Measurements from ENCODE around the gene GAPVD1. TPM values are rescaled to one million over a fixed set of nuclear protein-coding genes. Genes with fewer than 3 reads are reported as not detected.
A peak's percentile ranks its signal among the peaks of the same experiment; 100 is the strongest.

The GAPVD1 gene
- total RNA-seq, 1 donor from 2014 or later, result 56.8 TPM

DNA sequence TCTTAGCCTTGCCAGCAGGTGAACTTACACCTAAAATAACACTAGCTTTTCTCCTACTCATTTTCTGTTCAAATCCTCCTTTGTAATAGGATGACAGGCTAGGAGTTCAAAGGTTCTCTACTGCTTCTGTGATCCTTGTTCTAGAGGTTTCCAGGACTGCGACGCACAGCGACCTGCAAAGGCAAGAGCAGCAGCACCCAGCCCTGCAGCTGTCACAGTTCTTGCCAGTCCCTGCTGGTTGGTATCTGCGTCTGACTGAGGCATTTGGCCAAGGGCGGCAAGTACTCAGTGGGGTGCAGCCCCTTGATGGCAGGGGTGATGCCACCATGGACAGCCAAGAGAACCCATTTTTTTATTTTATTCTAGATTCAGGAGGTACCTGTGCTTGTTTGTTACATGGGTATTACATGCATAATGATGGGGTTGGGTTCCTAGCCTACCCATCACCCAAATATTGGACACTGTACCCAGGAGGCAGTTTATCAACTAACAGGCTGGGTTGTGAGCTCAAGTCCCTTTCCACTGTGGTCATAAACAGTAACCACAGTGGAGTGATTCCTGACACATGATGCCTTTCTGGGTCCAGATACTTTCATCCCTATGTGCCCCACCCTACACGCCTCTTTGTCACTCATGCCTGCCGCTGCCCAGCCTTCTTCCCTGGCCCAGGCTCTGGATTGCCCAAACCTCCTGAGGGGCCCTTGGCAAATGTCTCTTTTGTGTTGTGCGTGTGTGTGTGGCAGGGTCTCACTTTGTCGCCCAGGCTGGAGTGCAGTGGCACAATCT, 111.0 kb downstream of the GAPVD1 start:
- Mint-ChIP-seq H3K27me3 (ENCODE audit: insufficient read depth) (peaks cover under 1% of the 10 kb centered on the region), H3K9me3 (no peaks in the 10 kb centered on the region), H3K4me3 (no peak overlapping the region), H3K27ac (no peak overlapping the region), H3K4me1 (ENCODE audit: low read depth) (no peaks in the 10 kb centered on the region), H3K36me3 (ENCODE audit: low read depth) (no peaks in the 10 kb centered on the region)
- no peak for DNase-seq (ENCODE audit: low spot score)
- intact Hi-C loops (cut with micrococcal nuclease), result loop anchor here (5.0 kb wide), 2 partner anchors 230 to 660 kb away; partner anchors contain the start of gene SCAI

DNA sequence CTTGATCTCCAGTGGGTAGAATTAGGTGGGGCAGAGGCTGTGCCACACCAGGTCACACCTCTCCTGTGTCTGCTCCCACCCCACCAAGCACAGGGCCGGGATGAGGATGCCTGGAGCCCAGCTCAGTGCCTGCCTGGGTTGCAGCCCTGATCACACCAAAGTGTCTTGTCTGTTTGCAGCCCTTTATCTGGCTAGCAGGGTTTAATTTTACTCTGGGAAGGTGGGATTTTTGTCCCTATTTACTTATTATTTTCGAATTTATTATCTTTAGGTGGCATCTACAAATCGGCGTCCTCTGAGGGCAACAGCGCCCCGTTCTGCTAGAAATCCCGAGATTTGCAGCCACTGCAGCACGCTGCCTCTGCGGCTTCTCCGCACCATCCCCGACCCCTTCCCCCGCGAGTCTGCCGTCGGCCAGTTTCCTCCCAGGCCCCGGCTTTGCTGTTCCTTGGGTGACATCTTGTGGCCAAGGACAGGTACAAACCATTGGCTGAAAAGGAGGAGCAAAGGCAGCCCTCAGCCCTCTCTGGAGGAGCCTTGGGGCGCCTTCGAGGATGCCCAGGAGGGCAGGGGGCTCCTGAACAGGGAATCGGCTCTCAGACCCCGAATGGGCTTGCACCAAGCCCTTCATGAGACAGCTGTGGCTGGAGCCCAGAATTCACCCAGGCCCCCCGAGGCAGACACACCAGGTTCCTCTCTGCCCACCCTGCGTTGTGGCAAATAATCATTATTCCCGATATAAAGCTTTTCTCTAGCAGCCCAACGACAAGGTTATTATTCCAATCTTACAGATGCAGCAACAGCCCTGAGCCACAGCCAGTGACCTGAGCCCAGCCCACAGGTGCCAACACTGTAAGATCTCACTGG, 113.0 kb downstream of the GAPVD1 start:
- peak; percentile 62 for DNase-seq (ENCODE audit: low spot score)
- H3K4me3 Mint-ChIP-seq, result peak overlapping the region; percentile 45
- no peak overlapping the region for H3K27ac Mint-ChIP-seq
- H3K4me1 Mint-ChIP-seq (ENCODE audit: low read depth), result no peaks in the 10 kb centered on the region
- intact Hi-C loops (cut with micrococcal nuclease), result loop anchor here (1.0 to 5.0 kb wide), 6 partner anchors 113 to 662 kb away; partner anchors contain the start of genes GAPVD1, HSPA5, RABEPK and SCAI
- peaks cover 6% of the 10 kb centered on the region for H3K27me3 Mint-ChIP-seq (ENCODE audit: insufficient read depth)
- no peaks in the 10 kb centered on the region for H3K36me3 Mint-ChIP-seq (ENCODE audit: low read depth)
- H3K9me3 Mint-ChIP-seq, result no peaks in the 10 kb centered on the region

DNA sequence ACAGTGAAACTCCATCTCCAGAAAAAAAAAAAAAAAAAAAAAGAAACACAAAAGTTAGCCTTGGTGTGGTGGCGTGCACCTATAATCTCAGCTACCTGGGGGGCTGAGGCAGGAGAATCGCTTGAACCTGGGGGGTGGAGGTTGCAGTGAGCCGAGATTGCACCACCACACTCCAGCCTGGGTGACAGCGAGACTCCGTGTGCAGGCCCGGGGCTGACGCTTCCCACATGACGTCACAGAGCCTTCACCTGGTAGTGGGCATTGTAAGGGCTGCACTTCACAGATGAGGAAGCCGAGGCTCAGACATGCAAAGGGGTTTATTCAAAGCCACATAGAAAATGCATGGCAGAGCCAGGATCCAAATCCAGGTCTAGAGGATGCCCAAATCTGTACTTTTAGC, 114.2 kb downstream of the GAPVD1 start:
- intact Hi-C loops (cut with micrococcal nuclease), result no loop called here

DNA sequence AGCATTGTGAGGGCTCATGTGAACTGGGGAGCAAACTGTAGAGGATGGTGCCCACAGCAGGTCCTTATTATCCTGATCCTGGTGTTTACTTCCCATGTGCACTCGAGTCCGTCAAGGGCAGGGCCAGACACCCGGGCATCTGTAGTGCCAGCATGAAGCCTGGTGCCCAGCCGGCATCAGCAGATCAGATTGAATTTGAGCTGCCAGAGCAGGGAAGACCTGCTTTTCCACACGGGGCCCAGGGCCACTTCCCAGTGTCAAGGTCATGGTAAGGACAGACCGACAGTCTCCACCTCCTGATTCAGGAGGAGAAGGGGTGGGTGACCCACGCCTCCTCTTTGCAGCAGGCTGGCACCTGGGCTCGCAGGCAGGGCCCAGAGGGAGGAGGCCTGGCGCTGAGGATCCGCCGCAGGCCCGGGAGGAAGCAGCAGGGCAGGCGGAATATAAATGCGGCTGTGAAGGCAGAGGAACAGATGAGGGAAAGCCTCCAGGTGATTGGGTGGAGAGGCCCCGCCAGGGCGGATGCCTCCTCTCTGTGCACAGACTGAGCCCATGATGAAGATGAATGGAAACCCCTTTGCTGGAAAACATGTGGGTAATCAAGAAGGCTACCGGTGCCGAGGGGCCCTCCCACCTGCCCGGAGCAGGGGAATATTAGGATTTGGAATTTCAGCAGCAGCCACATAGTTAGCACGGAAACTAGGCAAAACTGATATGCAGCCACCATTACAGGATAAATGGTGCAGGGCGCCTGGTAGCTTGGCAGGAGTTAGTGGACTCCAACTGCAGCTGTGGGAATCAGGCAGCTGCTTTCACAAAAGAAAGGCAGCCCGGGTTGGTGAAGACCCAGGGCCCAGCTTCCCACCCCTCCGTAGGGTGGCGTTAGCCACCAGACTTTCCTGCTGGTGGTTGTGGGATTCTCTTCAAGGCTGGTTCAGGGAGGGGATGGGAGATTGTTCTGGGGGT, 114.9 kb downstream of the GAPVD1 start:
- Mint-ChIP-seq H3K27ac (no peak overlapping the region), H3K36me3 (ENCODE audit: low read depth) (no peaks in the 10 kb centered on the region), H3K9me3 (no peaks in the 10 kb centered on the region), H3K4me1 (ENCODE audit: low read depth) (no peaks in the 10 kb centered on the region), H3K4me3 (no peak overlapping the region), H3K27me3 (ENCODE audit: insufficient read depth) (peaks cover 6% of the 10 kb centered on the region)
- intact Hi-C loops (cut with micrococcal nuclease), result no loop called here
- DNase-seq (ENCODE audit: low spot score), result no peak

More for the DNA sequence above, 114.2 kb downstream of the GAPVD1 start:
- Mint-ChIP-seq H3K36me3 (ENCODE audit: low read depth) (no peaks in the 10 kb centered on the region), H3K4me1 (ENCODE audit: low read depth) (no peaks in the 10 kb centered on the region), H3K27me3 (ENCODE audit: insufficient read depth) (peaks cover 6% of the 10 kb centered on the region), H3K27ac (no peak overlapping the region), H3K4me3 (no peak overlapping the region), H3K9me3 (no peaks in the 10 kb centered on the region)
- DNase-seq (ENCODE audit: low spot score), result no peak

DNA sequence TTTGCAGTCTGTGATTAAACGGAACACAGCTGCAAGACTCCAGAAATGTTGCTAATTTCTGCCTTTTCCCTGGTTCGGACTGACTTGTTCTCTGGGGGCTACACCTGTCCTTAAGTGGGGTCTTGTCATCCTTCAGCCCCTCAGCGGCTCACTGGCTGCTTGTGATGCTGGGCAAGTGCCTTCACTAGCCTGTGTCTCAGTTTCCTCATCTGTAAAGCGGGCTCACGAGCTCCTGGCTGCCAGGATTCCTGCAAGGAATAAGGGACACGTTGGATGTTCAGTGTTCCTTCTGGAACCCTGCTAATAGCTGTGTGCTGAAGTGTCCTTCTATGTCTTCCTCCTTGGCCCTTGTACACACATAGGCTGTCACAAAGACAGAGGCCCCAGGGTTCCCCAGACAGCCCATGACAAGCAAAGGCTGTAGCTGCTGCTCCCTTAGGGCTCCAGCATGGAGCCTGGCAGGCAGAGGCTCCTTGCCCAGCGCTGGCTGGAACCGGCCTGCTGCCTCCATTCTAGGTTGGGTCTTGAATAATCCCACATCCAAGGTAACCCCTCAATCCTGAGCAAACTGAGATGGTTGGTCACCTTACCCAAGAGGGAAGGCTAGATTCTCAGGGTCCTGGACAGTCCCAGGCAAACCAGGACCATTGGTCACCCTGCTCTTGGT, 116.1 kb downstream of the GAPVD1 start:
- Mint-ChIP-seq H3K36me3 (ENCODE audit: low read depth) (no peaks in the 10 kb centered on the region), H3K4me3 (no peak overlapping the region), H3K4me1 (ENCODE audit: low read depth) (no peaks in the 10 kb centered on the region), H3K27me3 (ENCODE audit: insufficient read depth) (peaks cover 6% of the 10 kb centered on the region), H3K27ac (no peak overlapping the region), H3K9me3 (no peaks in the 10 kb centered on the region)
- DNase-seq (ENCODE audit: low spot score), result no peak
- intact Hi-C loops (cut with micrococcal nuclease), result no loop called here

DNA sequence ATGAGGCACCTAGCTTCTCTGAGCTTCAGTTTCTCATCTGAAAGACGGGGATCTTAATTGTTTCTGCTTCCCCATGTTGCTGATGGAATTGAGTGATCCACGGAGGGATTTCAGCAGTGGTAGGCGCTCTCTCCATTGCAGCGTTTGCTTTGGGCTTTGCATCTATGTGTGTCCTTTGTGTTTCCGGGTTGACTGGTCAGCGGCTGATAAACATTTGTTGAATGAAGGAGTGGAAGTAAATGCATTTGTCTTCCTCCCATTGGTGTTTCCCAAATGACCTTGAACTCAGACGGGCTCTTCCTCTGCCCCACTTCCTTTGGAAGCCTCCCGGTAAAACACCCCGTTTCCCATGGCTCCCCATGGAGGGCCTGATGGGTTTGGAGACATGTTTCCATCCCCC, 117.2 kb downstream of the GAPVD1 start:
- H3K27ac Mint-ChIP-seq, result no peak overlapping the region
- peaks cover 6% of the 10 kb centered on the region for H3K27me3 Mint-ChIP-seq (ENCODE audit: insufficient read depth)
- DNase-seq (ENCODE audit: low spot score), result no peak
- H3K36me3 Mint-ChIP-seq (ENCODE audit: low read depth), result no peaks in the 10 kb centered on the region
- H3K4me3 Mint-ChIP-seq, result no peak overlapping the region
- H3K4me1 Mint-ChIP-seq (ENCODE audit: low read depth), result no peaks in the 10 kb centered on the region
- intact Hi-C loops (cut with micrococcal nuclease), result no loop called here
- no peaks in the 10 kb centered on the region for H3K9me3 Mint-ChIP-seq

DNA sequence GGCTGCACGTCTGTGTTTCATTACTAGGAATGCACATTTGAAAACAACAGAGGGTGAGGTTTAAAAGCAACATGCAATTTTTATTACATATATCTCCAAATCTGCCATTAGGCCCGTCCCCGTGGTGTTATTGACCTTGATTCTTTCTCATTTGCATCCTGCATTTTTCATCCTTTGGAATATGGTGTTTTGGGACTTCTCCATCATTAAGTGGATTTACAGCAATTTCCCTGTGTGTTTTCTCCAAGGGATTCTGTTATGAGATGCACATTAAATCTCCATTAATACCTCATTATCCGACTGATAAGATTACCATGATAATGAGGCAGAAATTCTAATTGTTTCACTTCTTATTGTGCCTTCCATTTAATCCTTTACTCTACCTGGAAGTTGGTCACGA, 117.6 kb downstream of the GAPVD1 start:
- Mint-ChIP-seq H3K27ac (no peak overlapping the region), H3K27me3 (ENCODE audit: insufficient read depth) (peaks cover 8% of the 10 kb centered on the region), H3K4me3 (no peak overlapping the region), H3K9me3 (no peaks in the 10 kb centered on the region), H3K4me1 (ENCODE audit: low read depth) (no peaks in the 10 kb centered on the region), H3K36me3 (ENCODE audit: low read depth) (no peaks in the 10 kb centered on the region)
- DNase-seq (ENCODE audit: low spot score), result no peak
- intact Hi-C loops (cut with micrococcal nuclease), result no loop called here

DNA sequence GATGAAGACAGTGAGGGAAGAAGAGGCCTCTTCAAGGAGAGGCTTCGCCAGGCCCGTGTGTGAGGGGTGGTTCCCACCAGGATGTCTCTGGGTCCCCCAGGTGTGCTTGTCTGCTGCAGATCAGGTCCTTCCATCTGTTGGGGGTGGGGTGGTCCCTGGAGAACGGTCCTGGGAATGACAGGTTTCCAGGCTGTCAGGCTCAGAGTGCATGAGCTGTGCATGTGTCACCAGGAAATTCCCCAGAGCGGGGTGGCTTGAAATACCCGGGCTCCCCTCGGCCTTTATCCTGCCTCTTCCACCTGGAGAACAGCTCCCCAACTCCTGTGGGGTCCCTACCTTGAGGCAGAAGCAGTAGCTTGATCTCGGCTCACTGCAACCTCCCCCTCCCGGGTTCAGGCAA, 118.8 kb downstream of the GAPVD1 start:
- no peak for DNase-seq (ENCODE audit: low spot score)

DNA sequence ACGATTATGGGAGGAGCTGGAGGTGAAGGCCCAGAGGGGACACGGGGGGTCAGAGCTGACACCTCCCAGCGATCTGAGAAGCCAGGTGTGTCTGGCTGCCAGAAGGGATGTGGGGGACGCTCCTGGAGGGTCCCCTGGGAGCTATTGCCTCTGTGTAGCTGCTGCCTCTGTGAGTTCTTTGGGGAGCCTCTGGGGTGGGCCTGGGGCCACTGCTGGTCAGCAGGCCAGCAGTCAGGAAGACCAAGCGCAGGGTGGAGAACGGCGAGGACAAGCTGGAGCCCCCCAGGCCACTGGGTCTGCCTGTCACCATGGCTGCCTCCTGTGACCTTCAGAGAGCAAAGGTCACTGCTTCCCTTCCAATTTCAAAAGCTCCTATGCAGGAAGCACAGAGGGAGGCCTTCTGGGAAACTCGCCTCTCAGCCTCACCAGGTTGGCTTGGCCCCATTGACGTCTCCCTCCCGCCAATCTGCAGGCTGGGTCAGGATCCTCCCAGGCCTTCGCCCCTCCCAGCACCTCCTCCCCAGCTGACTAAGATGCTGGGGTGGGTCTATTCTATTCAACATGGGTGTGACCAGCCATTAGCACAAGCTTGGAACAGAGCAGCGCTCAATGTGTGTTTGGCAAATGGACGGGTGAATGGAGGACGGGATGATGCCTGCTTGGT, 126.4 kb downstream of the GAPVD1 start:
- Mint-ChIP-seq H3K36me3 (ENCODE audit: low read depth) (no peaks in the 10 kb centered on the region), H3K4me1 (ENCODE audit: low read depth) (no peaks in the 10 kb centered on the region), H3K27ac (no peak overlapping the region), H3K4me3 (no peak overlapping the region), H3K27me3 (ENCODE audit: insufficient read depth) (peaks cover 2% of the 10 kb centered on the region), H3K9me3 (no peaks in the 10 kb centered on the region)
- intact Hi-C loops (cut with micrococcal nuclease), result no loop called here
- no peak for DNase-seq (ENCODE audit: low spot score)

More for the DNA sequence above, 118.8 kb downstream of the GAPVD1 start:
- Mint-ChIP-seq H3K4me3 (no peak overlapping the region), H3K27me3 (ENCODE audit: insufficient read depth) (peaks cover 8% of the 10 kb centered on the region), H3K27ac (no peak overlapping the region), H3K4me1 (ENCODE audit: low read depth) (no peaks in the 10 kb centered on the region), H3K36me3 (ENCODE audit: low read depth) (no peaks in the 10 kb centered on the region), H3K9me3 (no peaks in the 10 kb centered on the region)
- intact Hi-C loops (cut with micrococcal nuclease), result no loop called here

DNA sequence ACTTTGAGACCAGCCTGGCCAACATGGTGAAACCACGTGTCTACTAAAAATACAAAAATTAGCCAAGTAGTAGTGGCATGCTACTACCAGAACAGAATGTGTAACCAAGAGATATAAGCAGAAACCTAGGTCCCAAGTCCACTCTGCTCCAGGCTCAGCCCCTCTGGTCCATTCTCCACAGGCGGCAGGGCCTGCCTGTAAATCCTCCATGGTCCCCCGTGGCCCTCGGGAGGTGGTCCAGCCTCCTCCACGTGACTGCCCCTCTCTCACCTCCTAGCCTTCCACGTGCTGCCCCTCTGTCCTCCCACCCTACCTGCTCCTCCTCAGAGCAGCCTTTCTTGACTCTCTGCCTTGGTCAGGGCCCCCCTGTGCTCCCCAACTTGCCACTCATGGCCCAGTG, 127.4 kb downstream of the GAPVD1 start:
- H3K4me3 Mint-ChIP-seq, result no peak overlapping the region
- H3K4me1 Mint-ChIP-seq (ENCODE audit: low read depth), result no peaks in the 10 kb centered on the region
- no peak overlapping the region for H3K27ac Mint-ChIP-seq
- DNase-seq (ENCODE audit: low spot score), result no peak
- H3K27me3 Mint-ChIP-seq (ENCODE audit: insufficient read depth), result peaks cover under 1% of the 10 kb centered on the region
- intact Hi-C loops (cut with micrococcal nuclease), result no loop called here
- no peaks in the 10 kb centered on the region for H3K36me3 Mint-ChIP-seq (ENCODE audit: low read depth)
- H3K9me3 Mint-ChIP-seq, result no peaks in the 10 kb centered on the region

DNA sequence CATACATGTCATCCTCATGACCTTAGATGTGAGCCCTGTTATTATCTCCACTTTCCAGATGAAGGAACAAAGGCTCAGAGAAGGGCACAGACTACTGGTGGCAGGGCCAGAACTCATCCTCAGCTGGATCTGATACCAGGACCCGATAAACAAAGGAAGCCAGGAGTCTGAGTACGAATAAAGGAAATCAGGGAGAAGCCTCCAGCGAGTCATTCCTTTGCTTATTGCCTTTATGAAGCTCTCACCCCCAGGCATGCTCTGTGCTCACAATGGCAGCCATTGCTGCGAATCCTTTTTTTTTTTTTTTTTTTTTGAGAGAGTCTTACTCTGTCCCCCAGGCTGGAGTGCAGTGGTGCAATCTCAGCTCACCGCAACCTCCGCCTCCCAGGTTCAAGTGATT, 130.1 kb downstream of the GAPVD1 start:
- H3K27ac Mint-ChIP-seq, result no peak overlapping the region
- H3K9me3 Mint-ChIP-seq, result no peaks in the 10 kb centered on the region
- intact Hi-C loops (cut with micrococcal nuclease), result no loop called here
- no peaks in the 10 kb centered on the region for H3K4me1 Mint-ChIP-seq (ENCODE audit: low read depth)
- DNase-seq (ENCODE audit: low spot score), result no peak
- no peaks in the 10 kb centered on the region for H3K36me3 Mint-ChIP-seq (ENCODE audit: low read depth)
- H3K4me3 Mint-ChIP-seq, result no peak overlapping the region
- H3K27me3 Mint-ChIP-seq (ENCODE audit: insufficient read depth), result no peaks in the 10 kb centered on the region

DNA sequence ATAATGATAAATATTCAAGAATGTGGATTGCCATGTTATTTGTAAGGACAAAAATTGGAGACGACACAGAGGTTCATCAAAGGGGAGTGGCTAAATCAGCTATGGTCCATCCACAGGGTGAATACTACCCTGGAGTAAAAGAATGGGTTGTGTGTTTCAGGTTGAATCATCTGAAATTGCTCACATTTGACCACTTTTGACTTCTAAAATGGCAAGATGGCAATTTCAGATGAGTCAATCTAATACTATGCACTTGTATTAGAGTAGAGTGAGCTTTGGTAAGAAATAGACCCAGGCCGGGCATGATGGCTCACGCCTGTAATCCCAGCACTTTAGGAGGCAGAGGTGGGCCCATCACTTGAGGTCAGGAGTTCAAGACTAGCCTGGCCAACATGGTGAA, 131.8 kb downstream of the GAPVD1 start:
- Mint-ChIP-seq H3K27me3 (ENCODE audit: insufficient read depth) (no peaks in the 10 kb centered on the region), H3K4me1 (ENCODE audit: low read depth) (no peaks in the 10 kb centered on the region), H3K27ac (no peak overlapping the region), H3K4me3 (no peak overlapping the region), H3K9me3 (no peaks in the 10 kb centered on the region), H3K36me3 (ENCODE audit: low read depth) (no peaks in the 10 kb centered on the region)
- intact Hi-C loops (cut with micrococcal nuclease), result no loop called here
- no peak for DNase-seq (ENCODE audit: low spot score)
